IMR-90 (cell line): ENCODE results near the gene VDR.

Experiments
- POLR2A ChIP-seq: IDR thresholded peaks from 2 replicates; pipeline ENCODE4 v1.6.1; 2012; ENCODE audit warnings: mild to moderate bottlenecking, low read depth, low read length
- RCOR1 ChIP-seq: IDR thresholded peaks from 2 replicates; pipeline ENCODE4 v1.6.1; 2012; ENCODE audit warnings: mild to moderate bottlenecking, low read length, improper control_type of control experiment; ENCODE audit not compliant: insufficient replicate concordance
- TF ChIP-seq, protein P1 (sequence below): conservative IDR thresholded peaks from 2 replicates; pipeline ENCODE4 v1.5.1; 2012; ENCODE audit warnings: mild to moderate bottlenecking, low read depth, low read length, improper control_type of control experiment

DNA sequence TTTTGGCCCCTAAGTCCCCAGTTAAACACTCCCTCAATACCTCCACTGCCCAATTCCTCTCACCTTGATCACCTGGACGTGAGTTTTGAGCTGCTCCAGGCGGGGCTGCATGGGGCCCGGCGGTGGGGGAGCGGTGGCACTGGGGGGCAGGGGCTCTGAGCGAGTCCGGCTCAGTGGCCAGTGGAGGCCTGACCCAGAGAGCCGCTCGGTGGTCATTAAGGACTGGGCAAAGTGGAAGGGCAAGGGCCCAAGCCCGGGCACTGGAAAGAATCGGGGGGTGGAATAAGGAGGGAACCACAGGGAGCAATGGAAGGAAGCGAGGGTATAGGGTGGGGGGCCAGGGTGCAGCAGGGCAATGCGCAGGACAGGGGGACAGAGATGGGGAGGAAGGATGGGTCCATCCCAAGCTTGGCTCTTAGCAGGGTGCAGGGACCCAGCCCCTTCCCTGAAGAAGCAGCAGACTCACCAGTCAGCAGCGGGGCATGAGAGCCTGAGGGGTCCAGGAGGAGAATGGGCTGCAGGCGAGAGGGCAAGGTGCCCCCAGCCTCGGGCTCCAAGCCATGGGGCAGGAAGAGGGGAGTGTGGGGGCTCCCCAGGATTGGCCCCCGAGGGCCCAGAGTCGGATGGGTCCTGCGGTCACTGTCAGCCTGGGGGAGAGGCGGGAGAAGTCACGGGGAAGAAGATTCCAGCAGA, 109.5 kb downstream of the VDR start:
- TF ChIP-seq POLR2A (no peak), RCOR1 (no peak)
- TF ChIP-seq, protein P1, sequence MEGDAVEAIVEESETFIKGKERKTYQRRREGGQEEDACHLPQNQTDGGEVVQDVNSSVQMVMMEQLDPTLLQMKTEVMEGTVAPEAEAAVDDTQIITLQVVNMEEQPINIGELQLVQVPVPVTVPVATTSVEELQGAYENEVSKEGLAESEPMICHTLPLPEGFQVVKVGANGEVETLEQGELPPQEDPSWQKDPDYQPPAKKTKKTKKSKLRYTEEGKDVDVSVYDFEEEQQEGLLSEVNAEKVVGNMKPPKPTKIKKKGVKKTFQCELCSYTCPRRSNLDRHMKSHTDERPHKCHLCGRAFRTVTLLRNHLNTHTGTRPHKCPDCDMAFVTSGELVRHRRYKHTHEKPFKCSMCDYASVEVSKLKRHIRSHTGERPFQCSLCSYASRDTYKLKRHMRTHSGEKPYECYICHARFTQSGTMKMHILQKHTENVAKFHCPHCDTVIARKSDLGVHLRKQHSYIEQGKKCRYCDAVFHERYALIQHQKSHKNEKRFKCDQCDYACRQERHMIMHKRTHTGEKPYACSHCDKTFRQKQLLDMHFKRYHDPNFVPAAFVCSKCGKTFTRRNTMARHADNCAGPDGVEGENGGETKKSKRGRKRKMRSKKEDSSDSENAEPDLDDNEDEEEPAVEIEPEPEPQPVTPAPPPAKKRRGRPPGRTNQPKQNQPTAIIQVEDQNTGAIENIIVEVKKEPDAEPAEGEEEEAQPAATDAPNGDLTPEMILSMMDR: no peak
